Limb (tissue), 2 donors: Measurements from ENCODE around the gene KRTAP23-1.

Experiments used
- DNase-seq, 2 donors: peaks; one replicate each; pipeline ENCODE4 v3.0.0-alpha.2; 2016; ENCODE audit errors: extremely low spot score in 2 of 2

KRTAP23-1 gene

GRCh38 chr21:30306884-30307283 lies 41.5 kb downstream of the KRTAP23-1 start:
- no peak for DNase-seq

GRCh38 chr21:30305136-30305535 lies 43.3 kb downstream of the KRTAP23-1 start:
- no peak for DNase-seq
